Esophagus muscularis mucosa (tissue), 4 donors: ENCODE measurements around the gene ASPSCR1. TPM values are rescaled to one million over a fixed set of nuclear protein-coding genes. Genes with fewer than 3 reads are reported as not detected.

Experiments used
- DNase-seq: peaks from one replicate; pipeline ENCODE4 v3.0.0-alpha.2; 2017; ENCODE audit errors: extremely low spot score
- H3K27ac ChIP-seq, 4 donors: fragments of 200-600 bp; sonication (generic); replicated peaks in 1 of 4; 1 replicate in 3 of 4; 2 replicates in 1 of 4; pipeline ENCODE4 v1.5.1; 2016 to 2019; ENCODE audit warnings: mild to moderate bottlenecking in 1 of 4
- H3K27me3 ChIP-seq, 4 donors: fragments of 200-600 bp; sonication (generic); one replicate each; pipeline versions ENCODE4 v1.5.1 to v1.6.0; 2016 to 2019
- H3K36me3 ChIP-seq, 4 donors: fragments of 200-600 bp; sonication (generic); one replicate each; pipeline ENCODE4 v1.5.1; 2016 to 2019
- H3K4me1 ChIP-seq, 4 donors: fragments of 200-600 bp; sonication (generic); one replicate each; pipeline ENCODE4 v1.5.1; 2016 to 2019
- H3K4me3 ChIP-seq, 4 donors: fragments of 200-600 bp; sonication (generic); 1 replicate in 2 of 4; 2 replicates in 2 of 4; pipeline ENCODE4 v1.5.1; 2016 to 2019; ENCODE audit warnings: mild to moderate bottlenecking in 4 of 4, moderate library complexity in 1 of 4
- H3K9me3 ChIP-seq, 4 donors: fragments of 200-600 bp; sonication (generic); 1 replicate in 3 of 4; 2 replicates in 1 of 4; pipeline ENCODE4 v1.5.1; 2016 to 2019
- CTCF ChIP-seq, 3 experiments: fragments of 200-600 bp in 2 of 3; fragments of 450-650 bp in 1 of 3; sonication (generic) in 2 of 3; IDR thresholded peaks; one replicate each; pipeline ENCODE4 v1.5.1; 2017 to 2019; ENCODE audit warnings: antibody characterized with exemption in 3 of 3, mild to moderate bottlenecking in 2 of 3, moderate library complexity in 1 of 3
- EP300 ChIP-seq: sonication (generic); formaldehyde crosslinking; IDR thresholded peaks from one replicate; pipeline ENCODE4 v1.6.1; 2017; ENCODE audit warnings: antibody characterized with exemption
- POLR2A ChIP-seq: fragments of 450-650 bp; IDR thresholded peaks from one replicate; pipeline ENCODE4 v1.6.1; 2017; ENCODE audit warnings: antibody characterized with exemption, moderate library complexity, mild to moderate bottlenecking, low read depth
- POLR2AphosphoS5 ChIP-seq, 2 donors: sonication (generic); formaldehyde crosslinking; IDR thresholded peaks; one replicate each; pipeline ENCODE4 v1.6.1; 2017; ENCODE audit warnings: antibody characterized with exemption in 2 of 2
- WGBS: methylation state at CpG from one replicate; pipeline ENCODE4 v1.1.5; 2018; 5-methylcytosine and 5-hydroxymethylcytosine counted together
- intact Hi-C: fragments of 100-400 bp; cut with DNase I; formaldehyde crosslinking; loops from one replicate; pipeline ENCODE4 v1.15.1; 2023
- total RNA-seq, 4 donors: library from RNA; depleted of rRNA; stranded (reverse); fragments of >200 nt; gene quantifications; one replicate each; pipeline versions ENCODE4 v1.1.0 to v1.2.1, GENCODE V29; 2016

Gene ASPSCR1
- total RNA-seq, 4 donors from 2014 or later: 15.9 to 18.4 (median 17.3) TPM

- 88% methylated on average over 31 of the region's 39 CpGs for WGBS
- TF ChIP-seq POLR2A (no peak), CTCF (IDR thresholded peaks at IDR 0.05) (no peak), POLR2AphosphoS5 (IDR thresholded peaks at IDR 0.05) (no peak), EP300 (no peak)
- H3K4me1 ChIP-seq: peaks cover 14 to 29% (median 23%) of the 10 kb centered on the region in 4 donors
- H3K4me3 ChIP-seq: no peak overlapping the region
- H3K36me3 ChIP-seq: peaks cover 0 to 42% (median 34%) of the 10 kb centered on the region in 4 donors
- H3K27ac ChIP-seq: no peak overlapping the region
- DNase-seq: no peak
- intact Hi-C loops: no loop called here
- no peaks in the 10 kb centered on the region for H3K27me3 ChIP-seq
- no peaks in the 10 kb centered on the region for H3K9me3 ChIP-seq
Measured at GRCh38 chr17:81994593-81995462, 17.4 kb downstream of the ASPSCR1 start.

GRCh38 chr17:81995463-81996231, 18.2 kb downstream of the ASPSCR1 start:
- H3K9me3 ChIP-seq: no peaks in the 10 kb centered on the region
- WGBS: 87% methylated on average over 19 of the region's 29 CpGs
- H3K4me3 ChIP-seq: no peak overlapping the region
- H3K27me3 ChIP-seq: no peaks in the 10 kb centered on the region
- intact Hi-C loops: no loop called here
- H3K4me1 ChIP-seq: peaks cover 14 to 29% (median 23%) of the 10 kb centered on the region in 4 donors
- peaks cover 0 to 38% (median 32%) of the 10 kb centered on the region in 4 donors for H3K36me3 ChIP-seq
- no peak for TF ChIP-seq POLR2A
- TF ChIP-seq POLR2AphosphoS5 (IDR thresholded peaks at IDR 0.05): no peak
- TF ChIP-seq EP300: no peak
- no peak for TF ChIP-seq CTCF (IDR thresholded peaks at IDR 0.05)
- DNase-seq: no peak
- H3K27ac ChIP-seq: no peak overlapping the region

GRCh38 chr17:81996232-81996756, 18.9 kb downstream of the ASPSCR1 start:
- Histone ChIP-seq H3K4me3 (no peak overlapping the region), H3K27ac (no peak overlapping the region), H3K4me1 (peaks cover 9 to 23% (median 18%) of the 10 kb centered on the region in 4 donors), H3K36me3 (peaks cover 0 to 38% (median 32%) of the 10 kb centered on the region in 4 donors), H3K9me3 (no peaks in the 10 kb centered on the region), H3K27me3 (no peaks in the 10 kb centered on the region)
- intact Hi-C loops: no loop called here
- no peak for DNase-seq
- TF ChIP-seq EP300: no peak
- no peak for TF ChIP-seq POLR2AphosphoS5 (IDR thresholded peaks at IDR 0.05)
- no peak for TF ChIP-seq CTCF (IDR thresholded peaks at IDR 0.05)
- no peak for TF ChIP-seq POLR2A
- WGBS: 92% methylated on average over 22 of the region's 28 CpGs

GRCh38 chr17:81996757-81997441, 19.5 kb downstream of the ASPSCR1 start:
- H3K4me3 ChIP-seq: no peak overlapping the region
- no peak for TF ChIP-seq POLR2AphosphoS5 (IDR thresholded peaks at IDR 0.05)
- TF ChIP-seq CTCF (IDR thresholded peaks at IDR 0.05): no peak
- no peak for TF ChIP-seq EP300
- no peak for TF ChIP-seq POLR2A
- no peak overlapping the region for H3K27ac ChIP-seq
- H3K27me3 ChIP-seq: no peaks in the 10 kb centered on the region
- peaks cover 8 to 17% (median 12%) of the 10 kb centered on the region in 4 donors for H3K4me1 ChIP-seq
- peaks cover 0 to 38% (median 32%) of the 10 kb centered on the region in 4 donors for H3K36me3 ChIP-seq
- H3K9me3 ChIP-seq: no peaks in the 10 kb centered on the region
- intact Hi-C loops: no loop called here
- WGBS: 92% methylated on average over 28 of the region's 30 CpGs
- DNase-seq: no peak
